AG08396 (cell line): ENCODE results near the gene WNT6.
"Not testable (repeated sequence)": the region's sequence is repeated elsewhere in the genome, so short reads cannot be mapped to it uniquely, and the experiment has no call there.

Experiments
- DNase-seq: peaks from one replicate; pipeline ENCODE4 v3.0.0; 2012; ENCODE audit warnings: low spot score, mixed read lengths

The WNT6 gene

DNA sequence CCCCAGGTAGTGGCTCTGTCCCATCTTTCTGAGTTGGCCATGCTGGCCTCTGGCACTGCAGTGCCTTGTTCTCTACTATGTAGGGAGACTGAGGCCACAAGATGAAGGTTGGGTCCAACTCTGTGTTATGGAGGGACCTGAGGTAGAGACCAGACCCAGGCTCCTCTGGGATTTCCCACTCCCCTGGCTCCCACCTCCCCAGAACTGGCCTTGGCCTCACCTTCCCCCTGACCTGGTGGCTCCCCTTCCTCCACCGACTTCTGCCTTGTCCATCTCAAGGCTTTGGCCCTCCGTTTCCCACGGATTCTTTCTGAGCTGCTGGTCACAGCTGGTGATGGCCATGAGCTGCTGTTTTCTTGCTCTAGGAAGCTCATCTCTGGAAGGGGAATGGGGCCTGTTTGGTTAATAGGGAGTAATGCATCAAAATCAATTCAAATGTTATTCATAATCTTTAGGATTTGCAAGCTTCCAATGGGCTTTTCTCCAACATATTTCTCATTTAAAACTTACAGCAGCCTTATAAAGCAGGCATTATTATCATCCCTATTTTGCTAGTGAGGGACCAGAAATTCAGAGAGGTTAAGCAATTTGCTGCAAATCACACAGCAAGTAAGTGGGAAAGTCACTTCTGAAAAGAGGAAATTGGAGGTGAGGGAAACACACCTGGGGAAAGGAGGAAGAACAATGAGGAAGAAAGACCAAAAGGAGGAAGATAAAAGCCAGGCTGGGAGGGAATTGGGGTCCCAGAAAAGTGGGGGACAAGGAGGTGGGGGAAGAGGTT lies 28.9 kb upstream of the WNT6 start:
- no peak for DNase-seq

DNA sequence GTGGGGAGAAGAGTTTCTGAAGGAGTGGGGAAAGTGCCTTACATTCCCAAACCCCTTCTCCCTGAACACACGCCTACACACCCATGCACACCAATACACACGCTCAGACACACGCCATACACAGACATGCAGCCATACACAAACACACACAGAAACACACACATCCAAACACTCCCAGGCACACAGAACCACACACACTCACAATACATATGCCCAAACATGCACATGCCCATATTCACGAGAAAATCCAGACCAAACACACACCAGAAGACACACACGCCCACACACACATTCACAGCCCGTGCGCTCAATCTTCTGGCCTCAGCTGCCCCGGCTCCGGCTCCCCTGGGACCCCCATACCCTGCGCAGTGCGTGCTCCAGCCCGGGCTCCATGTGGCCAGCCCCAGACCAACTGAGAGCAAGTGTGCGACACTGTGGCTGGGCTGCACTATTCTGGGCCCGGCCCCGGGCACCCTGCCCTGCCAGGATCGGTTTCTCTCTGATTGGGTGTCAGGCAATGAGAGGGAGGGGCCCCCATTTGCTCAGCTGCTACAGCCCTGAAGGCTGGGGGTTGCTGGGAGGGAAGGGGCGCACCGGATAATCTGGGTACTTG lies 28.1 kb upstream of the WNT6 start, which contains the start of gene PRKAG3:
TSS of gene PRKAG3 (minus strand) at position 426 of the 613 bp plus-strand sequence.
- no peak for DNase-seq

DNA sequence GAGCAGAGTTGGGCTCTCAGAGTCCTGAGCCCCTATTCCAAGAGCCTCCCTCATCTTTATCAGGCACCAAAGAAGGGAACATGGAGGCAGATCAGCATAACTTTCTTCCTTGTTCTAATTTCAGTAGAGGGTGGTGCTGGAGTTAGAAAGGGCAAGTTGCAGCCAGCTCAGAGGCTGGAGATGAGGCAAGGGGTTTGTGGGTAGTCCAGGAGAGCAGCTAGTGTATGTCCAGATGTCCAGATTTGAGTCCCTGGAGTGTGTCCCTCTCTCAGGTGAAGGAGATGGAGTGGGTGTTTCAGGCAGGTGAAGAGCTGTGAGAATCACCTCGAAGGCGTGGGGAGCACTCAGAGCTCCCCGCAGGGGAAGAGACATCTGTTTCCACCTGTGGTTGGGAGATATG lies 27.5 kb upstream of the WNT6 start:
- DNase-seq, result no peak

DNA sequence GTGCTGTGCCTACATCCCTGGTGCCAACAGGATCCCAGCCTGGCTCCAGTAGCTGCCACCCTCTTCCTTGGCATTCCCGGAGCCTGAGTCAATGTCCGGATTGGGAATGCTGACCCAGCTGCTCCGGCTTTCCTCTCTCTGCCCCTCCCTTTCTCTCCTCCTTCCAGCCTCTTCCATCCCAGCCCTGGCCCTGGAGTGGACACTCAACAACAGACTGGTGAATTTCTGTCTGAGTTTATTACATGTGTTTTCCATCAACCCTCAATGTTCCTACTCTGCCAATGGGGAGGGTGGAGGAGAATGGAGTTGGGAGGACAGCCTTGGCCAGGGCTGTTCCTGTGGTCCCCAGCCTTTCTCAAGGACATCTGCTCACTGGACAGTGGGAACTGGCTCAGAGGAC lies 27.1 kb upstream of the WNT6 start:
- DNase-seq, result peak; percentile 32

DNA sequence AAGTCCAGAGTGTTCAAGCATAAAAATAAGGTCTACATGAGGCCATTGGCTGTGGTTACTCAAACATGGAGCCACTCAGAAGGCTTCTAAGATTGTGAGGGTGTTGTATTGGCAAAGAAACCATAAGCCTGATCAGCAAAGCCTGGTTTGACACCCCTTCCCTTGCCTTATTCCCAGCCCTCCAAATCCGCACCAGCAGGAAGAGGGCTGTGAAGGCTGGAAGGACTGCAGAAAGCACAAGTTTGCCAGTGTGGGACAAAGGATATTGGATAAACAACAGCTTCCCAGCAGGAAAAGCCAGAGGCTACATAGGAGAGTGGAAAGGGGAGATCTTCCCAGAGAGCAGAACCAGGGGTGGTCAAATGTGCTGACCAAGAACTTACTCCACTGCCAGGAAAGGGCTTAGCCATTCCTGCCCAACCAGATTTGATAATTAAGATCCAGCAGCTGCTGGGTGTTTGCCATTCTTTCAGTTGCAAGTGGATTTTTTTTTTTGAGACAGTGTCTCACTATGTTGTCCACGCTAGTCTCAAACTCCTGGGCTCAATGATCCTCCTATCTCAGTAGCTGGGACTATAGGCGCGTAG lies 26.5 kb upstream of the WNT6 start:
- DNase-seq, result no peak

DNA sequence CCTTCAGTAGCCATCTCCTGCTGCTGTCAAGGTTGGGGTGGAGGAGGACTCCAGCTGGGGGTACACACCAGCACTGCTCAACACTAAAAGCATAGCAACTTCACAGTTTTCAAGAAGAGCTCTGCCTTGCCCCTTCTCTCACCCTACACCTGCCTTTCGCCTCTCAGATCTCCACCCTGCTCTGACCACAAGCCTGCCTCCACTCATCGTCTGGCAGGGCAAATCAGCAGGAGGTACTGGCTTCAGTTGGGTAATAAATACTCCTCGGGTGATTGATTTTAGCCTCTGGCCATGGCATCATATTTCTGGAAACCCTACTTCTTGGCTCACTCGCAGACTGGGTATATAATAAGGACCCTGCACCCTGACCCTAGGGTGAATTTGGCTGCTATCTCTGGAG lies 24.9 kb upstream of the WNT6 start:
- no peak for DNase-seq

DNA sequence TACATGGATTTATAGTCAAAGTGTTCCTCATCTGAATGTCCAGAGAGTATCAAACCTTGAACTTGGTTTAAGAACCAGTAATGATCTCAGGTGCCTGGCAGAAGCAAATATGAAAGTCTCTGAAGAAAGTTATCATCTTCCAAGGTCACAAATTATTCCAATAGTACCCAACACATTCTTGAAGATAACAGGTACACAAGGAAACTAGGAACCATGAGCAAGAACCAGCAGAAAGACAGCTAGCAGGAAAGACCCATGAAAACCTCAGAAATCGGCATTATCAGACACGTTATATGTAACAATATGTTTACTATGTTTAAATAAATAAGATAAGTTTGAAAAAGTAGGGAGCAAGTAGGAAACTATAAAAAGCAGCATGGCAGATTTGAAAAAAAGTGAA lies 22.1 kb upstream of the WNT6 start:
- DNase-seq, result no peak

DNA sequence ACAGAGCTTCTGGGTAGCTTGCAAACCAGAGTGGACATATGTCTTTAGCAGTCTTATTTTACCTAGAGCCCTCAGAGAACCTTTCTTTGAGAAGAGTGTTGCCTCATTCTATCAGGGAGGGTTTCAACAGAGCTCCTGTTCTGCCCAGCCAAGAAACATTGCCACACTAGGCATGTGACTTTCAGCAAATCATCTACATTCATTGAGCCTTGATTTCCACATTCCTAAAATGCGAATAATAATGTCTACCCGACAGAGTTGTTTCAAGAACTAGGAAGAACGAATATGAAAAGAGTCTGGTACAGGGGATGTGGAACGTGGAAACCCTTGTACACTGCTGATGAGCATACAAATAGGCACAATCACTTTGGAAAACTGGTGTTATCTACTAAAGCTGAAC lies 20.2 kb upstream of the WNT6 start:
- peak; percentile 80 for DNase-seq

DNA sequence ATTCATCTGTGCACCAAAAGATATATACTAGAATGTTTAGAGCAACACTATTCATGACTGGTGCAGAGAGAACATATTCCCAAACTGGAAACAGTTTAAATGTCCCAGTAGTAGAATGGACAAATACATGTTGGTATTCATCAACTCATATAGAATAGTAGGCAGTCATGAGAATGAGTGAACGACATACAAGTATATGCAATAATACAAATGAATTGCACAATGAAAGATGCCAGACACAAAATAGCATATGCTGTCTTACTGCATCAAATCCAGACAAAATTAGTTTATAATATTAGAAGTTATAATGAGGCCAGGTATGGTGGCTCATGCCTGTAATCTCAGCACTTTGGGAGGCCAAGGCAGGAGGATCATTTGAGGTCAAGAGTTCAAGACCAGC lies 19.7 kb upstream of the WNT6 start:
- DNase-seq, result no peak

DNA sequence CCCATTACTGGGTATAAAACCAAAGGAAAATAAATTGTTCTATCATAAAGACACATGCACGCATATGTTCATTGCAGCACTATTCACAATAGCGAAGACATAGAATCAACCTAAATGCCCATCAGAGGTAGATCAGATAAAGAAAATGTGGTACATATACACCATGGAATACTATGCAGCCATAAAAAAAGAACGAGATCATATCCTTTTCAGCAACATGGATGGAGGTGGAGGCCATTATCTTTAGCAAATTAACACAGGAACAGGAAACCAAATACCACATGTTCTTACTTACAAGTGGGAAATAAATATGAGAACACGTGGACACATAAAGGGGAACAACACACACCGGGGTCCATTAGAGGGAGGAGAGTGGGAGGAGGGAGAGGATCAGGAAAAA lies 15.3 kb upstream of the WNT6 start:
- not testable (repeated sequence) for DNase-seq

DNA sequence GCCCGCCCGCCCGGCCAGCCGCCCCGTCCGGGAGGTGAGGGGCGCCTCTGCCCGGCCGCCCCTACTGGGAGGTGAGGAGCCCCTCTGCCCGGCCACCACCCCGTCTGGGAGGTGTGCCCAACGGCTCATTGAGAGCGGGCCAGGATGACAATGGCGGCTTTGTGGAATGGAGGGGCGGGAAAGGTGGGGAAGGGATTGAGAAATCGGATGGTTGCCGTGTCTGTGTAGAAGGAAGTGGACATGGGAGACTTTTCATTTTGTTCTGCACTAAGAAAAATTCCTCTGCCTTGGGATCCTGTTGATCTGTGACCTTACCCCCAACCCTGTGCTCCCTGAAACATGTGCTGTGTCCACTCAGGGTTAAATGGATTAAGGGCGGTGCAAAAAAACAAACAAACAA lies 12.6 kb upstream of the WNT6 start:
- DNase-seq, result not testable (repeated sequence)

DNA sequence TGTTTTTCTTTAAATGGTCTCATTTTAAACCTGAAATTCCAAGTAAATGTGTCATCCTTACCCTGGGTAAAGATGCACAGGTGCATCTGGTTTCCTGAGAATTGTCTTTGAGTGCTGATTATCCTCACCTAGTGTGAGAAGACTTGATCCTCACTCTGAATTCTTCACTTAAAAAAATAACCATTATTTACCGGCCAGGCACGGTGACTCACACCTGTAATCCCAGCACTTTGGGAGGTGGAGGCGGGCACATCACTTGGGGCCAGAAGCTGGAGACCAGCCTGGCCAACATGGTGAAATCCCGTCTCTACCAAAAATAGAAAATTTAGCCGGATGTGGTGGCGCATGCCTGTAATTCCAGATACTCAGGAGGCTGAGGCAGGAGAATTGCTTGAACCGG lies 9.9 kb upstream of the WNT6 start:
- no peak for DNase-seq

DNA sequence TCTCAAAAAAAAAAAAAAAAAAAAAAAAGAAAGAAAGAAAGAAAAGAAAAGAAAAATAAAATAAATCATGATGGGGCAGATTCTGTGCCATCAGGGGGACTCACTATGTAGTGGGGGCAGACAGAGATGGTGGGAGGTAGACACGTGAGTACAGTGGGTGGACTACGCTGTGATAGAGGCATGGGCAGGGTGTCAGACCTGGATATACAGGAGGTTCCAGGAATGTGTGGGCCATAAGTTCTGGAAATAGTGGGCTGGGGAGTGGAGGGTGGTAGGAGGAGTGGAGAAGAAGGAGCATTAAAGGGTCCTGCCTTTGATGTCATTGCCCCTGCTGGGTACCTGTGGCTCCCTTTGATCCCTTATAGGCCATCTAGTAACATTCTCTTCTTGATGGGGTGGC lies 8.8 kb upstream of the WNT6 start:
- DNase-seq, result no peak

DNA sequence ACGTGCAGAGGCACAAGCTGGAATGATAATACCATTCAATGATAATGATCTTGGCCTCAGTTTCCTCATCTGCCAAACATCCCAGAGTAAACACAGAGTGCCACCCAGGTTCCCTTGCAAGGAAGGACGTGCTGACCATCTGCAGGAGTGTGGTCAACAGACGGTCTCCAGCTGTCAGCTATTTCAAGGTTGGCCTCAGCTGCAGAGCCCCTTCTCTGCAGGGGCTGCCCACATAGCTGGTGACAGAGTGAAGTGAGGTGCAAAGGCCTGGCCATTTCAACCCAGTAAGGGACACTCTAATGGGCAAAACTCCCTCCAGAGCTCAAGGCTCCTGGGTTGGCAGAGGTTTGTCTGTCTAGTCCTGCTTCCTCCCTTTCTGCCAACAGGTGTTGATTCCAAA lies 8.3 kb upstream of the WNT6 start:
- DNase-seq, result no peak

DNA sequence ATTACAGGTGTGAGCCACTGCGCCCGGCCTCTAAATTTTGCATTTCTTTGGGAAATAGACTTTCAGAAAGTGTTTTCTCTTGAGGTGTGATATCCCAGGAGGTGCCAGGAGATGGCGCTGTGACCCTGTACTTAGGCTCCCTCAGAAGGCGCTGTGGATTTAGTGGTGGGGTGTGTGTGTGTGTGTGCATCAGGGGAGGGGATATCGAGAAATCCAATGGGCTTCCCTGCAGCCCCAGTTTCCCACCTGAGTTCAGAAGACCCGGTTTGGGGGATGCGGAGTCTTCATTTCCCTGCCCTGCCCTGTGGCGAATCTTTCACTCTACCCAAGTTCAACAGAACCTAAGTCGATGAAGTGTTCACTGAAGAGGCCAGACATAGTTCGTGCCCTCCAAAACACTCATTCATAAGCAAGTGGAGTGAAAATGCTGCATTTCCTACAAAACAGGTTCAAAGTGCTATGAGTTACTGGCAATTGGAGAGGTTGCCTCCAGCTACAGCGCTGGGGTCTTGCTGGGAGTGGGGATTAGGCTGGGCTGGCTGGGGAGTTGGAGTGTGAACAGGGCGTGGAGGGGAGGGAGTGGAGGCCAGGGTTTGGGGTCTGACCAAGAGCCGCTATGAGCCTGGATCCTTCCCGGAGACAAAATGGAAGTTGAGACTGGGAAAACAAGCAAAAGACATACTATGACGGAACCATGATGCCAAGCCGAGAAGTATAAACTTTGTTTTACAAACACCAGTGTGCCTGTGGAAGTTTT lies 6.5 kb upstream of the WNT6 start:
- peak; percentile 66 for DNase-seq

DNA sequence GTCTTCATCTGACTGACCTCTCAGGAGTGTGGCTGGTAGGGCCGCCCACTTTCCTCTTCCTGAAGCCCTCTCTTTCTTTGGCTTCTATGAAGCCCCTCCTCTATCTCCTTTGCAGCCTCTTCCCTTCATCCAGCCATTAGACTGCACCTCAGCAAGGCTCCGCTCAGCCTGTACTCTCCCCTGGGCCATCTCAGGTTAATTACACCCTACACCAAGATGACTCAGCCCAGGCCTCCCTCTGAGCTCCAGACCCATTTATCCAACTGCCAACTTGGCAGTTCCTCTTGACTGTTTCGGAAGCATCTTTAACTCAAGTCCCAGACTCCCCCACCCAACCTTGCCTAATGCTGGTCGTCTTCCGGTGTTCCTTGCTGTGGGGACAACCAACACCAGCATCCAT lies 5.8 kb upstream of the WNT6 start:
- DNase-seq, result no peak

DNA sequence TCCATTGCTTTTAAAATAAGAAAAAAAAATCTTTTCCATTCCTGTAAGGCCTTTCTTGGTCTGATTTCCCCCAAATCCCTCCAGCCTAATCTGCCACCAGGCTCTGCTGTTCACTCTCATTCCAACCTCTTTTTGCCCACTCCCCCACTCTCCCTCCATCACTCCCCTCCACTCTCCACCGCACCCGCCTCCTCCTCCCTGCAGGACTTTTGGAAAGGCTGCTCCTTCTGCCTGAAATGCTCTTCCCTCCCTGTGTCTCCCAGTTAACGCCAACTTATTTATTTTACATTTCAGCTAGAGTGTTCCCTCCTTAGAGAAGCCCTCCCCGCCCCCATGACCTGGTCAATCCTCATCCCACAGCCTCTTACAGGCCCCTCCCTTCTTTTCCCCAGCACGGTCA lies 4.7 kb upstream of the WNT6 start:
- no peak for DNase-seq

DNA sequence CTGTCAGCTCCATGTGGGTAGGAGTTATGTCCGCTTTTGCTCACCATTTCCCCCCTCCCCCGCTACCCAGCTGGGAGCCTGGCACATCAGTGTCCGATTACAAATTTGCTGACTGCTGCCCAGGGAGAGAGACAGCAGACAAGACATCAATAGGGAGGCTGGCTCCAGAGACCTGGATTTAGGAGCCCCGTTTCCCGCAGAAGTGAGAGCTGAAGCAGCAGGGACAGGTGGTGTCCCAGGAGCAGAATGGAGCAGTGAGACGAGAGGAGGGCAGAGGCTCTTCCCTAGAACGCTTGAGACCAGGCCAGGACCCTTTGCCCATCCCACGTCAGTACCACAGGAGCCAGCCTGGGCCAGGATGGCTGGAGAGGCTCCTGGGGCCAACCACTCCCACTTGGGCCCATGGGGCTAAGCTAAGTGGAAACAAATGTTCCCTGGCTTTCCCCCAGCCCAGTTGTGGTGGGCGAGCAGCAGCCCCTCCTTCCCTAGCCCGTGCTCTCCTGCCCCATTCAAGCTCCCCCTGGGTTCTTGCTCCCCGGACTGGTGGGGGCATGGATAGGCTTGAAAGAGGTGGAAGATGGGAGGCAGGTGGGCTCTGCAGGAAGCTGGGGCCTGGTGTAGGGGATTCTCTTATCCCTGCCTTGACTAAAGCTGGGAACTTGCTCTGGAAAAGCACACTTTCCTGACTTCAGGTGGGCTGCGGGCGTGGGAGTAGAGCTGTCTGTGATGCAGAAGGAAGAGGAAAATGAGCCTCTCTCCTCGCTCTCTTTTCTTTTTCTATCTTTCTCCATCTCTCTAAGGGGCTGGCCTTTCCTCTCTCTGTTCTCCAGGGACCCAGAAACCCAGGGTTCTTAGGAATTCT lies 4.1 kb upstream of the WNT6 start:
- DNase-seq, result no peak

DNA sequence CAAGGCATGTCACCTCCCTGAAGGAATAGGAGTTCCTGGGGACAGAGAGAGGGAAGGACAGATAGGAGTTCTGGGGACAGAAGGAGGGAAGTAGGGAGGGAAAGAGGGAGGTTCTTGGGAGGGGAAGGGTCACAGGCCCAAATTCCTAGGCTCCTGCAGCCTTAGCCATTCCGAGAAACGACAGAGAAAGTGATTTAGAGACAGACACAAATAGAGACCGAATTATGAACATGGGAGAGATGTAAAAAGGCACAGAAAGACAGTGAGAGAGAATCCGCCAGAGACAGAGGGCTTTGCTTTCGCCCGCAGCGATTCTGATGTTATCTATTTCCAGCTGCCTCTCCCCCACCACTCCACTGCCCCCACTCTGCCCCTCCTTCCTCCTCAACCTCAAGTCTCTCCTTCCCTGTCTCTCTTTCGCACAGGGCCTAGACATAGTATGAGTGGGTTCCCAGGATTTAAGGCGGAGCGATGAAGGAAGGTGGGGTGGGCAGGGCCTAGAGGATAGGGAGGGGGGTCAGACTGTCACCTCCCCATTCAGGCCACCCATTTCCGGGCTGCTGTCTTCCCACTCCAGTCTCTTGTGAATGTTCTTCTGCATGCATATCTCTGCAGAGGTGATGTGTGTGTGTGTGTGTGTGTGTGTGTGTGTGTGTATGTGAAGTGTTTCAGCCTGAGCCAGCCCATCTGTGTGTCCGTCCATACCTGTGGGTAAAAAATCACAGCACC lies 3.3 kb upstream of the WNT6 start:
- no peak for DNase-seq

DNA sequence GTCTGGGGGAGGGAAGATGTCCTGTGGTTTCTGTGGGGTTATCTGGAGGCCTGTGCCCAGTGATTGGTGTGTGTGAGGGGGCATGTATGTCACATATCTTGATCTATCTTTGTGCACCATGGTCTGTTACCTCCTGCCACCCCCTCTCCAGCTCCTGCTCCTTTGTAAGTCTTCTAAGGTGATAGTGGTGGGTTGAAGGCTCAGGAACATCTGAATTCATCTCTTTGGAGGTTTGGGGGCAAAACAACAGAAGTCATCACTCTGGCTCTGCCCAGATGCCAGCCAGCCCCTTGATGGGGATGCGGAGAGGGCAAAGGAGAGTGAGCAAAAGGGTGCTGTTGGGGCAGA lies 2.7 kb upstream of the WNT6 start:
- DNase-seq, result no peak
